GM21825 (cell line): ENCODE measurements around the gene TBC1D3.
"Not testable (repeated sequence)": the region's sequence is repeated elsewhere in the genome, so short reads cannot be mapped to it uniquely, and the experiment has no call there.

Experiments used
- ATAC-seq: cut with Tn5 transposase; IDR thresholded peaks from one replicate; pipeline ENCODE4 v1.9.1; 2021; ENCODE audit warnings: mild to moderate bottlenecking, moderate library complexity; ENCODE audit not compliant: unreplicated experiment

TBC1D3 gene

DNA sequence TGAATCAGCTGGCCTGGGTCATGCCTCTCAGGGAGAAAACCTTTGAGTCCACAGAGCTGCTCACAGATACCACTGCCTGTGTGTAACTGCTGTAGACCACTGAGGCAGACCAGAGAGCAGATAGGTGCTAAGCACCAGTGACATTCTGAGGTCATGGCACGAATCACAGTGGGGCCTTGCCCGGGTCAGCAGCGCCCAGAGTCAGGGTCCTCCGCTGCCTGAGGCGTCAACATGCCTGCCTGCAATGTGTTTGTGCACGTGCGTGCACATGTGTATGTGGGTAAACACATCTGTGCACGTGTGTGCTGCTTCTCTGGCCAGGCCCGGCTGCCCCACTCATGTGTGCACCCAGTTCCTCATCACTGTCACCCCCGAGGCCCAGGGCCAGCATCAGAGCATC, at the start of gene TBC1D3:
Gene TBC1D3, minus strand, starts transcription at position 101 of the 400 bp plus-strand sequence. CDS start 1,526 bp downstream, outside the sequence.
- not testable (repeated sequence) for ATAC-seq

- not testable (repeated sequence) for ATAC-seq
Measured at GRCh38 chr17:38232790-38233189, 40.4 kb upstream of the TBC1D3 start.

GRCh38 chr17:38225844-38226495, 33.6 kb upstream of the TBC1D3 start:
- ATAC-seq: not testable (repeated sequence)

DNA sequence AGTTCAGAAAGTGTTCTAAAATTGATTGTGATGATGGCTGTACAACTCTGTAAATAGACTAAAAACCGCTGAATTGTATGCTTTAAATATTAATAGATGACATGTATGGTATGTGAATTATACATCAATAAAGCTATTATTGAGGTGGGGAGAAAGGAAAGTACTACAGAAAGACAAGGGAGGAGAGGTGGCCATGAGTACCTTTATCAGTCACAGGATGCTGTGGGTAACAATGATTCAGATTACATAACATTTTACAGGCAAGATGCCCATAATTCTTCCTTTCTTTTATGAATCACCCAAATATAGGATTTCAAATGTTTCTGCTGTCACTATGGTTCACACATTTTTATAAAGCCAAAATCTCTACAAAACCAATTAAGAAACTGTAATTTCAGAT, 28.5 kb upstream of the TBC1D3 start:
- ATAC-seq: not testable (repeated sequence)

GRCh38 chr17:38200271-38200670, 7.9 kb upstream of the TBC1D3 start:
- not testable (repeated sequence) for ATAC-seq

DNA sequence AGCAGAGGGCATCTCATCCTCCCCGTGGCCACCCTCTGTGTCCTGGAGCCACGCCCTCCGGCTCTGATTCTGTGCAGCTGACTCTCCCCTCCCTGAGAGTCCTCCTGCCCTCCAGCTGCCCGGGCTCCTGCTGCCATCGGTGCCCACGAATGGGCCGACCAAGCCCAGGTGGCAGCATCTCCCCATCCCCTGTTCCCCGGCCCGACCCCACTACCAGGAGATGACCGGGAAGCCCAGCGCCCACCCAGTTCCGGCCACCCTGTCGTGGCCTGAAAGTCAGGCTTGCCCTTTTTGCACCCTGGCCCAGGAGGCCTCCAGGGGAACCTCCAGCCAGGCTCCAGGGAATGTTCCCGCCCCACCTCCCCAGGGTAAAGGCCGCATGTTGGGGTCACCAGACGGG, 57.5 kb downstream of the TBC1D3 start:
- ATAC-seq: not testable (repeated sequence)
